ENCODE data around the gene INPP5D. TPM values are rescaled to one million over a fixed set of nuclear protein-coding genes. Genes with fewer than 3 reads are reported as not detected.

INPP5D gene
- total RNA-seq, 2 experiments from 2014 or later: 79.5 to 92.6 TPM

- no peaks in the 10 kb centered on the region for H3K4me1 ChIP-seq (ENCODE audit: insufficient read depth, low read length, poor library complexity, severe bottlenecking)
- intact Hi-C loops (cut with micrococcal nuclease; ENCODE audit: unreplicated experiment): no loop called here
- no peak for DNase-seq (ENCODE audit: low spot score)
- no peaks in the 10 kb centered on the region for H3K79me2 ChIP-seq (ENCODE audit: insufficient read depth, low read depth, low read length)
- H3K4me2 ChIP-seq (ENCODE audit: low read length): no peak overlapping the region
- no peaks in the 10 kb centered on the region for H3K36me3 ChIP-seq (ENCODE audit: insufficient read depth, low read length)
- BruUV-seq (replicated peaks): no TSS peak
- ChIA-PET CTCF (ENCODE audit: unreplicated experiment) (no interaction called here), POLR2A (no interaction called here)
- H3K9me2 ChIP-seq (ENCODE audit: insufficient read depth, low read length): no peaks in the 10 kb centered on the region
- no peak overlapping the region for H3K27ac ChIP-seq (ENCODE audit: low read depth, low read length, poor library complexity, severe bottlenecking)
- H3K9me3 ChIP-seq (ENCODE audit: low read length): no peaks in the 10 kb centered on the region
- no peaks in the 10 kb centered on the region for H4K20me1 ChIP-seq (ENCODE audit: insufficient read depth, low read length)
- no peak overlapping the region for H2AFZ ChIP-seq (ENCODE audit: low read length)
- TF ChIP-seq, protein P1, sequence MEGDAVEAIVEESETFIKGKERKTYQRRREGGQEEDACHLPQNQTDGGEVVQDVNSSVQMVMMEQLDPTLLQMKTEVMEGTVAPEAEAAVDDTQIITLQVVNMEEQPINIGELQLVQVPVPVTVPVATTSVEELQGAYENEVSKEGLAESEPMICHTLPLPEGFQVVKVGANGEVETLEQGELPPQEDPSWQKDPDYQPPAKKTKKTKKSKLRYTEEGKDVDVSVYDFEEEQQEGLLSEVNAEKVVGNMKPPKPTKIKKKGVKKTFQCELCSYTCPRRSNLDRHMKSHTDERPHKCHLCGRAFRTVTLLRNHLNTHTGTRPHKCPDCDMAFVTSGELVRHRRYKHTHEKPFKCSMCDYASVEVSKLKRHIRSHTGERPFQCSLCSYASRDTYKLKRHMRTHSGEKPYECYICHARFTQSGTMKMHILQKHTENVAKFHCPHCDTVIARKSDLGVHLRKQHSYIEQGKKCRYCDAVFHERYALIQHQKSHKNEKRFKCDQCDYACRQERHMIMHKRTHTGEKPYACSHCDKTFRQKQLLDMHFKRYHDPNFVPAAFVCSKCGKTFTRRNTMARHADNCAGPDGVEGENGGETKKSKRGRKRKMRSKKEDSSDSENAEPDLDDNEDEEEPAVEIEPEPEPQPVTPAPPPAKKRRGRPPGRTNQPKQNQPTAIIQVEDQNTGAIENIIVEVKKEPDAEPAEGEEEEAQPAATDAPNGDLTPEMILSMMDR (conservative IDR thresholded peaks at IDR 0.05; ENCODE audit: low read length): no peak
- TF ChIP-seq EZH2phosphoT487 (IDR thresholded peaks at IDR 0.05; ENCODE audit: borderline replicate concordance, low read depth, low read length): no peak
- no peak overlapping the region for H3K4me3 ChIP-seq (ENCODE audit: low read depth, low read length, poor library complexity, severe bottlenecking)
Measured at GRCh38 chr2:233040571-233040970, 19.6 kb upstream of the INPP5D start.

DNA sequence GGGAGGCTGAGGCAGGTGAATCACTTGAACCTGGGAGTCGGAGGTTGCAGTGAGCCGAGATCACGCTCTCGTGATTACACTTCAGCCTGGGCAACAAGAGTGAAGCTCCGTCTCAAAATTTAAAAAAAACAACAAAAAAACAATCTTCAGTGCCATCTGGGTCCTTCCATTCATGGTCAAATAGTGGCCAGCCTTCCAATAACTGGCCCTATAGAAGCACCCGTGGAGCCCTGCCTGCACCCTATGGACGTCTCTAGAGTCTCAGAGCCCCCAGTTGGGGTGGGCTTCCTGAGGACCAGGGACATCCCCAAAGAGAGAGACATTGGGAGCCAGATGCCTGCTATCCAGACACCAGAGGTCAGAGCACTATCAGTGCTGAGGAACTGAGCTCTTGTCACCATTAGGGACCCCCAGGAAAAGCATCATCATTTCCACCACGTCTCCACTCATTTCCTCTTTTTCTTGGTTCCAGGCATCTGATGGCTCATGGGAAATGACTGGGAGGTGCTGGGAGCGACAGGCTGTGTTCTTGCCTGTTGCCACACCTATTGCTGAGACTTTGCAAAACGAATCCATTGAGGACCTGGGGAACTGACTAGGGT is 18.3 kb upstream of the INPP5D start:
- Histone ChIP-seq H3K4me2 (ENCODE audit: low read length) (no peak overlapping the region), H3K9me2 (ENCODE audit: insufficient read depth, low read length) (no peaks in the 10 kb centered on the region), H2AFZ (ENCODE audit: low read length) (no peak overlapping the region), H3K27ac (ENCODE audit: low read depth, low read length, poor library complexity, severe bottlenecking) (no peak overlapping the region), H3K9me3 (ENCODE audit: low read length) (no peaks in the 10 kb centered on the region), H3K36me3 (ENCODE audit: insufficient read depth, low read length) (no peaks in the 10 kb centered on the region), H3K4me1 (ENCODE audit: insufficient read depth, low read length, poor library complexity, severe bottlenecking) (no peaks in the 10 kb centered on the region), H3K79me2 (ENCODE audit: insufficient read depth, low read depth, low read length) (no peaks in the 10 kb centered on the region), H3K4me3 (ENCODE audit: low read depth, low read length, poor library complexity, severe bottlenecking) (no peak overlapping the region), H4K20me1 (ENCODE audit: insufficient read depth, low read length) (no peaks in the 10 kb centered on the region)
- intact Hi-C loops (cut with micrococcal nuclease; ENCODE audit: unreplicated experiment): no loop called here
- no TSS peak for BruUV-seq (replicated peaks)
- ChIA-PET POLR2A (interaction anchor here (0.6 to 0.8 kb wide), 2 partner anchors 90 to 786 kb away, joined by 3 to 4 read pairs; no protein-coding TSS in a partner anchor), CTCF (ENCODE audit: unreplicated experiment) (no interaction called here)
- no peak for TF ChIP-seq EZH2phosphoT487 (IDR thresholded peaks at IDR 0.05; ENCODE audit: borderline replicate concordance, low read depth, low read length)
- TF ChIP-seq, protein P1 (conservative IDR thresholded peaks at IDR 0.05; ENCODE audit: low read length): no peak
- no peak for DNase-seq (ENCODE audit: low spot score)

DNA sequence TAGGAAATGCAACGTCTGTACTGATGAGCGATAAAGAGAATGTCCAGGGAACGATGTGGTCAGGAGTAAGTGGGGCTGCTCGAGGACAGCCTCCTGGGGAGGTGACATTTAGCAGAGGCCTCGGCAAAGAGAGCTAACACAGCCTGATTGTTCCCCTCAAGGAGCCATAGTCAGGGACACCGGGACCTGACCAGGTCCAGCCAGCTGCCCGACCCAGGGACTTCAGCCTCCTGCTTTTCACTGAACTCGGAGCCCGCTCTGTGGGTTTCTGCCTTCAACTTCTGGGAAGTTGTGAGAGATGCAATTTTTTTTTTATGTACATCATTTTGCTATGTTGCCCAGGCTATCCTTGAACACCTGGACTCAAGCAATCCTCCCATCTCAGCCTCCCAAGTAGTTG is 17.6 kb upstream of the INPP5D start:
- no peaks in the 10 kb centered on the region for H3K4me1 ChIP-seq (ENCODE audit: insufficient read depth, low read length, poor library complexity, severe bottlenecking)
- no TSS peak for BruUV-seq (replicated peaks)
- no peaks in the 10 kb centered on the region for H3K9me3 ChIP-seq (ENCODE audit: low read length)
- POLR2A ChIA-PET: interaction anchor here (0.8 kb wide), 1 partner anchor 89 kb away, joined by 3 read pairs; no protein-coding TSS in a partner anchor
- H3K27ac ChIP-seq (ENCODE audit: low read depth, low read length, poor library complexity, severe bottlenecking): no peak overlapping the region
- DNase-seq (ENCODE audit: low spot score): no peak
- no peaks in the 10 kb centered on the region for H4K20me1 ChIP-seq (ENCODE audit: insufficient read depth, low read length)
- H3K79me2 ChIP-seq (ENCODE audit: insufficient read depth, low read depth, low read length): no peaks in the 10 kb centered on the region
- no peaks in the 10 kb centered on the region for H3K9me2 ChIP-seq (ENCODE audit: insufficient read depth, low read length)
- no peak for TF ChIP-seq EZH2phosphoT487 (IDR thresholded peaks at IDR 0.05; ENCODE audit: borderline replicate concordance, low read depth, low read length)
- TF ChIP-seq, protein P1 (conservative IDR thresholded peaks at IDR 0.05; ENCODE audit: low read length): no peak
- no peak overlapping the region for H3K4me2 ChIP-seq (ENCODE audit: low read length)
- H3K36me3 ChIP-seq (ENCODE audit: insufficient read depth, low read length): no peaks in the 10 kb centered on the region
- CTCF ChIA-PET (ENCODE audit: unreplicated experiment): no interaction called here
- intact Hi-C loops (cut with micrococcal nuclease; ENCODE audit: unreplicated experiment): no loop called here
- H3K4me3 ChIP-seq (ENCODE audit: low read depth, low read length, poor library complexity, severe bottlenecking): no peak overlapping the region
- H2AFZ ChIP-seq (ENCODE audit: low read length): no peak overlapping the region

Measured in OCI-LY7 (cell line).